ENCODE results near the gene CDK17.

Gene CDK17

GRCh38 chr12:96366381-96366654 is 33.9 kb downstream of the CDK17 start:
- TF ChIP-seq, protein P1, sequence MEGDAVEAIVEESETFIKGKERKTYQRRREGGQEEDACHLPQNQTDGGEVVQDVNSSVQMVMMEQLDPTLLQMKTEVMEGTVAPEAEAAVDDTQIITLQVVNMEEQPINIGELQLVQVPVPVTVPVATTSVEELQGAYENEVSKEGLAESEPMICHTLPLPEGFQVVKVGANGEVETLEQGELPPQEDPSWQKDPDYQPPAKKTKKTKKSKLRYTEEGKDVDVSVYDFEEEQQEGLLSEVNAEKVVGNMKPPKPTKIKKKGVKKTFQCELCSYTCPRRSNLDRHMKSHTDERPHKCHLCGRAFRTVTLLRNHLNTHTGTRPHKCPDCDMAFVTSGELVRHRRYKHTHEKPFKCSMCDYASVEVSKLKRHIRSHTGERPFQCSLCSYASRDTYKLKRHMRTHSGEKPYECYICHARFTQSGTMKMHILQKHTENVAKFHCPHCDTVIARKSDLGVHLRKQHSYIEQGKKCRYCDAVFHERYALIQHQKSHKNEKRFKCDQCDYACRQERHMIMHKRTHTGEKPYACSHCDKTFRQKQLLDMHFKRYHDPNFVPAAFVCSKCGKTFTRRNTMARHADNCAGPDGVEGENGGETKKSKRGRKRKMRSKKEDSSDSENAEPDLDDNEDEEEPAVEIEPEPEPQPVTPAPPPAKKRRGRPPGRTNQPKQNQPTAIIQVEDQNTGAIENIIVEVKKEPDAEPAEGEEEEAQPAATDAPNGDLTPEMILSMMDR (conservative IDR thresholded peaks at IDR 0.05; ENCODE audit: control insufficient read depth, insufficient read depth, low read depth, low read length), result no peak
- no peak overlapping the region for H3K4me3 ChIP-seq (ENCODE audit: control insufficient read depth, low read depth, low read length)
- no peak for DNase-seq (ENCODE audit: low read depth)

GRCh38 chr12:96365604-96366380 is 34.4 kb downstream of the CDK17 start:
- H3K4me3 ChIP-seq (ENCODE audit: control insufficient read depth, low read depth, low read length), result no peak overlapping the region
- TF ChIP-seq, protein P1 (conservative IDR thresholded peaks at IDR 0.05; ENCODE audit: control insufficient read depth, insufficient read depth, low read depth, low read length), result no peak
- no peak for DNase-seq (ENCODE audit: low read depth)

DNA sequence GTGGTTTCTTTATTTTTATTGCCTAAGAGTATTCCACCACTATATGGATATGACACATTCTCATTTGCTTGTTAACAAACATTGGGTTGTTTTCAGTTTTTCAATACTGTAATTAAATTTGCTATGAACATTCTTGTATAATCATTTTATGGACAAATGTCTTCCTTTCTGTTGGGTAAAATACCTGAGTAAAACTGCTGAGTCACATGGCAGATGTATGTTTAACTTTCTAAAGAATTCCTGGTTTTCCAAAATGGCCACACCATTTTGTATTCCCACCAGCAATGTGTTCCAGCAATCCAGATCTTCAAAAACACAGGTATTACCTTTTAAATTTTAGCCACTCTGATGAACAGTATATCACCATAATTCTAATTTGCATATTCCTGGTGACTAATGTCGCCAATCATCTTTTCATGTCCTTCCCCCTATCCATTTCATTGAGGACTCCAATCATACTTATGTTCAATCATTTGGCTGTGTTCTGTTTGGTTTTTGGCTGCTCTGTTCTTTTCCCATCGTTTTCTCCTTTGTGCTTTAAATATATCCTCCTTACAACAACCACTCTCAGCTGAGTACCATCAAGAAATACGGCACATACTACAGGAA is 36.0 kb downstream of the CDK17 start:
- DNase-seq (ENCODE audit: low read depth), result no peak
- no peak overlapping the region for H3K4me3 ChIP-seq (ENCODE audit: control insufficient read depth, low read depth, low read length)
- TF ChIP-seq, protein P1 (conservative IDR thresholded peaks at IDR 0.05; ENCODE audit: control insufficient read depth, insufficient read depth, low read depth, low read length), result no peak

GRCh38 chr12:96361074-96361473 is 39.2 kb downstream of the CDK17 start:
- no peak for DNase-seq (ENCODE audit: low read depth)
- H3K4me3 ChIP-seq (ENCODE audit: control insufficient read depth, low read depth, low read length), result no peak overlapping the region
- TF ChIP-seq, protein P1 (conservative IDR thresholded peaks at IDR 0.05; ENCODE audit: control insufficient read depth, insufficient read depth, low read depth, low read length), result no peak

GRCh38 chr12:96360550-96360949 is 39.7 kb downstream of the CDK17 start:
- DNase-seq (ENCODE audit: low read depth), result no peak
- H3K4me3 ChIP-seq (ENCODE audit: control insufficient read depth, low read depth, low read length), result no peak overlapping the region
- TF ChIP-seq, protein P1 (conservative IDR thresholded peaks at IDR 0.05; ENCODE audit: control insufficient read depth, insufficient read depth, low read depth, low read length), result no peak

GRCh38 chr12:96359328-96359727 is 40.9 kb downstream of the CDK17 start:
- DNase-seq (ENCODE audit: low read depth), result peak; percentile 36
- H3K4me3 ChIP-seq (ENCODE audit: control insufficient read depth, low read depth, low read length), result no peak overlapping the region
- TF ChIP-seq, protein P1 (conservative IDR thresholded peaks at IDR 0.05; ENCODE audit: control insufficient read depth, insufficient read depth, low read depth, low read length), result no peak
